Measurements from ENCODE around the gene PCLAF. TPM values are rescaled to one million over a fixed set of nuclear protein-coding genes. Genes with fewer than 3 reads are reported as not detected.
"Not testable (repeated sequence)": the region's sequence is repeated elsewhere in the genome, so short reads cannot be mapped to it uniquely, and the experiment has no call there.

The PCLAF gene, protein sequence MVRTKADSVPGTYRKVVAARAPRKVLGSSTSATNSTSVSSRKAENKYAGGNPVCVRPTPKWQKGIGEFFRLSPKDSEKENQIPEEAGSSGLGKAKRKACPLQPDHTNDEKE
- total RNA-seq (2014; rRNA removed; shearing (Covaris generic)): 116 and 125 TPM in 2 replicates

DNA sequence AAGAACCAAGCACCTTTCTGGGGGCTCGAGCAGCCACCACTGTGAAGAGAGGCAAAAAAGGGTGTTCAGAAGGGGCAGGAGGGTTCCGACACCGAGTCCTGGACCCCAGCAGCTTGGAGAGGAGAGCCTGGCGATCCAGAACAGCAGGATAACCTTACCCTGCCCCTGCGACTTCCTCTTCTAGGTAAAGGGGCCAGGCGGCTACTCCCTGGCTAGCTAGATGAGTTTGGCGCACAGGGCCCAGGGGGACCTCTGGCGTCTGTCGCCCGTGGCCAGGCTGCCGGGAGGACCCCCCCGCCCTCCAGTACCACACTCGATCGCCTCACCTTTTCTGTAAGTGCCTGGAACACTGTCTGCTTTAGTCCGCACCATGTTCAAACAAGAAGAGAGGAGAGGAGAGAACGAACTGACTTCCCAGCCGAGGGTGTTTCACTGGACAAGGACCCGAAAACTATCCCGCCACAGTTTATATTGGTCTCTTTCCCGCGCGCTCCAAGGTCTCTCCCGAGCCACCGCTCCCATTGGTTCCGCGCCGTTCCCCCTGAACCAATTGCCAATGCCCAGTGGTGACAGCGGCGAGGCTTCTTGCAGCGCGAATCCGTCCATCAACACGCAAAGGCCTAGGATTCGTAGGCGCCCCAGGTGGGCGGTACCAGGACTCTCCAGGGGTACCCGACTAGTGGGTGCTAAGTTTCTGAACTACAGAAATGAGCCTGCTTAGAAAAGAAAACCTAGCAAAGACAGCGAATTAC lies at the start of gene PCLAF:
TSS of gene PCLAF (minus strand) at position 442 of the 752 bp plus-strand sequence. CDS start at position 372, 70 bp downstream.
- H3K36me3 ChIP-seq: peaks cover 17% of the 10 kb centered on the region
- H3K9me3 ChIP-seq (replicated peaks): no peaks in the 10 kb centered on the region
- H3K4me3 ChIP-seq: peak within 1 kb of the TSS; percentile 54
- H3K27ac ChIP-seq: peak within 1 kb of the TSS; percentile 67
- peak; percentile 89 to 97 for DNase-seq (ENCODE audit: low read depth in 1 of 2, low spot score in 2 of 2)
- H3K27me3 ChIP-seq (replicated peaks): no peaks in the 10 kb centered on the region
- peaks cover 21% of the 10 kb centered on the region for H3K4me1 ChIP-seq (replicated peaks)

DNA sequence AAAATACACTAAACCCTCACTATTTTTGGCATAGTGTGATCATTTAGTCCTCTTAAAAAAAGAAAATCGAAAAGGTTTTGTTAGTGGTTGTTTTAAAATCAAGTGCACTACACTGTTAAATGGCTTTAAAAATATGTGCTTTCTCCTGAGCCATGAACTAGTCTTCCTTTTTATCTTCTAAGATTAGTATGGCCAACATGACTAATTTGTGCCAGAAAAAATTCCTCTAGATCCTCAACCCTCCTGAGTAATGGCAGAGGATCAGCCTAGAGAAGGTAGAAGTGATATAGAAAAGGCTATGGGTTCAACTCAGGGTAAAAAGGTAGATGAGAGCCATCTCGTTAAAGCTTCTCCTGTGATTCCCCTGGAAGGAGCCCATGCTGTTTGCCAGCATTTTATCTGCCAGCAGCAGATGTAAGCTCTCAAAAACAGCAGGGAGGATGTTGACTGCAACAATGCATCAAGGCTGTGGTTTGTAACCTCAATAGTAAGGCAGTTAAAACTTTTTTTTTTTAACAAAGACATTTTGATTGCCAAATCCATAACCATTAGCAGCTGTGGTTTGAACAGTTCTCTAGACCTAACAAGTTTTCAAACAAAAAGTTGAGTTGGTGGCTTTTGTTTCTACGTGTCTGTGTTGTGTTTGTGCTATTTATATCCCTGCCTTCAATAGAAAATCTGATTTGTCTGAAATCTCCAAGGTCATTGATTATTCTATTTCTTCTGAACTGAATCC lies 48.9 kb upstream of the PCLAF start:
- H3K4me3 ChIP-seq: no peak overlapping the region
- H3K4me1 ChIP-seq (replicated peaks): peaks cover 20% of the 10 kb centered on the region
- H3K36me3 ChIP-seq: peaks cover 43% of the 10 kb centered on the region
- no peaks in the 10 kb centered on the region for H3K9me3 ChIP-seq (replicated peaks)
- DNase-seq (ENCODE audit: low read depth in 1 of 2, low spot score in 2 of 2): peak in 1 of 2 experiments; percentile 60
- no peaks in the 10 kb centered on the region for H3K27me3 ChIP-seq (replicated peaks)
- peak overlapping the region; percentile 40 for H3K27ac ChIP-seq

DNA sequence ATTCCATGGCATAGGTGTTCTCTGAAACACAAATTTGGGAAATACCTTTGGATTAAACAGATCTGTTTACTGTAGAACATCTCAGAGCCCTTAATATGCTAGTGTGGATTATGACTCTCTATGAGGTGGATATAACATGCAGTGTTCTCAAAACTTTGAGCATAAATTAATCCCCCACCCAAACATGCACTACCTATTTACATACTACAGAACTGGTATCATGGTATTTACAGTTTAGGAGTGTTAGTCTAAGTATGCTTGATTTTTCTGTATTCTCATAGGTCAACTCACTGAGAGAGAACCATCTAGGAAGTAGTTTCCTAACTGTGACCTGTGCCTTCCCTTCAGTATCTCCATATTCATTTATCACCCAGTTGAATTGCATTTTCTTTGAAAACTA lies 48.2 kb upstream of the PCLAF start:
- no peaks in the 10 kb centered on the region for H3K27me3 ChIP-seq (replicated peaks)

DNA sequence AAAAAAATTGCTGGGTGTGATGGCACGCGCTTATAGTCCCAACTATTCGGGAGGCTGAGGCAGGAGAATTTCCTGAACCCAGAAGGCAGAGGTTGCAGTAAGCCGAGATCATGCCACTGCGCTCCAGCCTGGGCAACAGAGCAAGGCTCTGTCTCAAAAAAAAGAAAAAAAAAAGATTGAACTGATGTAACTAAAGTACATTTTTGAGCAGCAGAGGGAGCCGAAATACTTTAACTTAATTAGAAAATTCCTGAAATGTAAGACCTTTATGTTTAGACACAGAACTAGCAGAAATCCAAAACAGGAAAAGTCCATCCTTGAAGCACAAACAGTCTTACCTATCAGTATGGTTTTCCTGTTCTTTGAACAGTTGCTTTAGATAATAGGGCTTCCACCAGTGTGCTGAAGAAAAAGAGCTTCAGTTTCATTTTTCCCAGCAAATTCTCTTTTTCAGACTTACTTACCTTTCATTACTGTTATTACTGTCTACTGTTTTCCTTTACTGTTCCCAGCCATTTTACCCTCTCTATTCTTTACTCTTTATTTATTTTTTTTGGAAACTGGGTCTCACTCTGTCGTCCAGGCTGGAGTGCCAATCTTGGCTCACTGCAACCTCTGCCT lies 45.7 kb upstream of the PCLAF start:
- no peak overlapping the region for H3K27ac ChIP-seq
- no peaks in the 10 kb centered on the region for H3K27me3 ChIP-seq (replicated peaks)
- H3K4me1 ChIP-seq (replicated peaks): peaks cover 15% of the 10 kb centered on the region
- H3K9me3 ChIP-seq (replicated peaks): no peaks in the 10 kb centered on the region
- no peak overlapping the region for H3K4me3 ChIP-seq
- H3K36me3 ChIP-seq: peaks cover 60% of the 10 kb centered on the region
- DNase-seq (ENCODE audit: low read depth in 1 of 2, low spot score in 2 of 2): peak in 1 of 2 experiments; percentile 20

More for the DNA sequence above, 48.2 kb upstream of the PCLAF start:
- Histone ChIP-seq H3K36me3 (peaks cover 50% of the 10 kb centered on the region), H3K4me1 (replicated peaks) (peaks cover 20% of the 10 kb centered on the region), H3K27ac (no peak overlapping the region), H3K4me3 (no peak overlapping the region), H3K9me3 (replicated peaks) (no peaks in the 10 kb centered on the region)
- no peak for DNase-seq (ENCODE audit: low read depth in 1 of 2, low spot score in 2 of 2)

DNA sequence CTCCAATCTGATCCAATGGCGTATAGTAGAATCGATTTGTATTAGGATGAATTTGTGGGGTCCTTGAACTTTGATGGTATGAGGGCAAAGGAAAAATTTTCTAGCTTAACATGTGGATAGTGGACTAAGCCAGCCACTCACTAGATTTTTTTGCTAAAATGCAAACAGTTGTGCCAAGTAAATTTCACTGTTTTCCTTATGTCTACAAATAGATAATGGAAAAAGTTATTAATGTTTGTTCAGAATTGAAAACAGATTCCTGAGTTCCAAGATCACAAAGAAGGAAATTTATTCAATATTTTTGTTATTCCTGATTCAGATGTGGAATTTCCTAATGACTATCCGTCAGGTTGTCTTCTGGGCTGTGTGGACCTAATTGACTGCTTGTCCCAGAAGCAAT lies 44.0 kb upstream of the PCLAF start:
- H3K9me3 ChIP-seq (replicated peaks): no peaks in the 10 kb centered on the region
- H3K27ac ChIP-seq: no peak overlapping the region
- no peaks in the 10 kb centered on the region for H3K27me3 ChIP-seq (replicated peaks)
- H3K36me3 ChIP-seq: peaks cover 69% of the 10 kb centered on the region
- peaks cover 9% of the 10 kb centered on the region for H3K4me1 ChIP-seq (replicated peaks)
- H3K4me3 ChIP-seq: no peak overlapping the region
- DNase-seq (ENCODE audit: low read depth in 1 of 2, low spot score in 2 of 2): no peak

DNA sequence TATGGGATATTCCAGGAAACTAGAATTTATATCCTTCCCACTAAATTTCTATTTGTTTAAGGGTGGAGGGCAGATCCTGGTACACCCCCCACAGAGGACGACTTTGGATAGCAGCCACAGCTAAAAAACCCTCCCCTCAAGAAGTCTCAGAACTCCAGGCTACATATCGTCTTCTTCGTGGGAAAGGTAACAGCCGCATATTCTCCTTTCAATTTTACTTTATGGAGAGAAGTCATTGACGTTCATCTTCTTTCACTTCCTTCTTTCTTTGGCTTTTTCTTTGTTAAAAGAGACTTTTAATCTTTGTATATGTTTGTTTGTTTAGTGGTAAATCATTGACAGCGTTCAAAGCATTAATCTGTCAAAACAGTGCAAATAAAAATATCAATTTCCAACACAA lies 42.7 kb upstream of the PCLAF start:
- Histone ChIP-seq H3K27me3 (replicated peaks) (no peaks in the 10 kb centered on the region), H3K27ac (no peak overlapping the region), H3K36me3 (peaks cover 72% of the 10 kb centered on the region), H3K9me3 (replicated peaks) (no peaks in the 10 kb centered on the region), H3K4me1 (replicated peaks) (no peaks in the 10 kb centered on the region), H3K4me3 (no peak overlapping the region)
- DNase-seq (ENCODE audit: low read depth in 1 of 2, low spot score in 2 of 2): no peak

DNA sequence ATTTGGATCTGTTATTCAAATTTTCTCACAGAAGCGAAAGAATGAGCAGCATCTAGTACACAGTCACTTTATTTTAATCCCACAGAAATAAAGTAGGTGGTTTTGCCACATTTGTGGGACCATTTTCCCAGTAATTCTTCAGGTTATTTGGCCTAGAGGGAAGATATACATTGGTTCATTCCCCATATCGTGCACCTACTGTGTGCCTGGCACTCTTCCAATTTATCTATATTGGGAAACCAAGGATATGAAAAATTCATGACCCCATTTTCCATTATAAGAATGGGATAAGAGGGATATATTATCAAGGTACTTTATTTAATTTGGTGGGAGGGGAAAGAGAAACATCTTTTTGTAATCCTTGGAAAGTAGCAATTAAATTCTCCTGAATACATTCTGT lies 41.5 kb upstream of the PCLAF start:
- Histone ChIP-seq H3K27me3 (replicated peaks) (no peaks in the 10 kb centered on the region), H3K9me3 (replicated peaks) (no peaks in the 10 kb centered on the region), H3K27ac (no peak overlapping the region), H3K4me3 (no peak overlapping the region), H3K4me1 (replicated peaks) (no peaks in the 10 kb centered on the region), H3K36me3 (peaks cover 78% of the 10 kb centered on the region)
- DNase-seq (ENCODE audit: low read depth in 1 of 2, low spot score in 2 of 2): no peak

DNA sequence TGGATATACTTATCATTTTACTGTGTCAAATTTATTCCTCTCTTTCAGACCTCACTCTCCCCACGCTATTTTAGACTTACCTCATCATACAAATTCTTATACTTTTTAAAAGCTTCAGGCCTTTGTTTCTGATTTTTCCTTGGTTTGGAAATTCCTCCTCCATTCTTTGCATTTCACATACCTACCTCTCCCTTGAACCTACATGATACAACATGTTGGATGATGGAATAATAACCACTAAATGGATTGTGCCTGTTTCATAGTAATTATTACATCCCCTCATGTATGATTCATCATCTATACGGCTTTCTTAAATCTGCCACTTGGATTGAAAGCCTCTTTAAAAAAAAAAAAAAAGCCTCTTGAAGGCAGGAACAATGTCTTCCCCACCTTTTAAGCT lies 31.0 kb upstream of the PCLAF start:
- Histone ChIP-seq H3K4me3 (no peak overlapping the region), H3K9me3 (replicated peaks) (no peaks in the 10 kb centered on the region), H3K36me3 (peaks cover 75% of the 10 kb centered on the region), H3K4me1 (replicated peaks) (no peaks in the 10 kb centered on the region), H3K27ac (no peak overlapping the region), H3K27me3 (replicated peaks) (no peaks in the 10 kb centered on the region)
- DNase-seq (ENCODE audit: low read depth in 1 of 2, low spot score in 2 of 2): no peak

DNA sequence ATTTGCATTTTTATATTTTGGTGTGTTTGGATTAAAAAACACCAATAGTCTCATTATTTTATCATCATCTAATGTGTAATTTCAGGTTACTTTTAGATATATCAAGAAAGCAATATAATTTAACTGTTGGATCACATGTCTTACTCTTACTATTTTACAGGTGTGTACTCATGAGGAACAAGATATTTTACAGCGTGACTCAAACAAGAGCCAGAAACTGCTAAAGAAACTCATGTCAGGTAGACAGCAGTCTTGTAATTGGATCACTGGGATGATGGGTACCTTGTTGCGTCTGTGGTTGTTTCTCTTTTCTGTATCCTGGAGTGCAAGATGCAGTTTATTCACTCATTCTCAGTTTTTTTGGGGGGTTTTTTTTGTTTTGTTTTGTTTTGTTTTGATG lies 19.3 kb upstream of the PCLAF start:
- no peaks in the 10 kb centered on the region for H3K4me1 ChIP-seq (replicated peaks)
- H3K27me3 ChIP-seq (replicated peaks): no peaks in the 10 kb centered on the region
- no peak overlapping the region for H3K27ac ChIP-seq
- H3K36me3 ChIP-seq: peaks cover 79% of the 10 kb centered on the region
- no peak for DNase-seq (ENCODE audit: low read depth in 1 of 2, low spot score in 2 of 2)
- H3K9me3 ChIP-seq (replicated peaks): no peaks in the 10 kb centered on the region
- no peak overlapping the region for H3K4me3 ChIP-seq

DNA sequence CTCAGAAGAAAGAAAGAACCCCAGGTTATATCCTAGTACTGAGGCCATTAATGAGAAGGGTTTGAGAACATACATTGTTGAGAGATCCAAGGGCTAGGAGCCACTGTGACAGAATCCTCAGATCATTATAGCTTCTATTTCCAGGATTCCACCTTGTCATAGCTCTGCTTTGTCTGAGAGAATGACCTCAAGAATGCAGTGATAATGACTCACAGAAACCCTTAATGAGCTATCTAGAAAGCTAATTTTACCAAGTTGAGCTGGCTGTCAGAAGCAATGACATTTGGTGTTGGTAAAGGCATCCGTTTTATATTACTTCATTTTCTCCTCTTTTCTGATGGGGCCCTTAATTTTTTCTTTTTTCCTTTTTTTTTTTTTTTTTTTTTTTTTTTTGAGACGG lies 17.3 kb upstream of the PCLAF start:
- DNase-seq (ENCODE audit: low read depth in 1 of 2, low spot score in 2 of 2): no peak
- H3K36me3 ChIP-seq: peaks cover 78% of the 10 kb centered on the region
- no peaks in the 10 kb centered on the region for H3K4me1 ChIP-seq (replicated peaks)
- no peak overlapping the region for H3K27ac ChIP-seq
- no peaks in the 10 kb centered on the region for H3K27me3 ChIP-seq (replicated peaks)
- no peak overlapping the region for H3K4me3 ChIP-seq
- H3K9me3 ChIP-seq (replicated peaks): no peaks in the 10 kb centered on the region

DNA sequence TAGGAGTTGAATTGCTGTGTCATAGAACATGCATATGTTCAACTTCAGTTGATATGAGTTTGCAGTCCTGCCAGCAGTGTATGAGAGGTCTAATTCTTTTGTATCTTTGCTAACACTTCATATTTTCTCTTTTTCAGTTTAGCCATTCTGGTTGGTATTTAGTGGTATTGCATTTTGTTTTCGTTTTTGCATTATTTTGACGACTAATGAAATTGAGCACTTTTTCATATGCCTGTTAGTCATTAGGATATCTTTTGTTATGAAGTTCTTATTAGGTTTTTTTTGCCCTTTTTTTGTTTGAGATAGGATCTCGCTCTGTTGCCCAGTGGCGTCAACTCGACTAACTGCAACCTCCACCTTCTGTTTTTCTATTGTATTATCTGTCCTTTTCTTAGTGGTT lies 15.5 kb upstream of the PCLAF start:
- no peak for DNase-seq (ENCODE audit: low read depth in 1 of 2, low spot score in 2 of 2)
- Histone ChIP-seq H3K4me1 (replicated peaks) (no peaks in the 10 kb centered on the region), H3K27ac (no peak overlapping the region), H3K27me3 (replicated peaks) (no peaks in the 10 kb centered on the region), H3K36me3 (peaks cover 68% of the 10 kb centered on the region), H3K9me3 (replicated peaks) (no peaks in the 10 kb centered on the region), H3K4me3 (no peak overlapping the region)

DNA sequence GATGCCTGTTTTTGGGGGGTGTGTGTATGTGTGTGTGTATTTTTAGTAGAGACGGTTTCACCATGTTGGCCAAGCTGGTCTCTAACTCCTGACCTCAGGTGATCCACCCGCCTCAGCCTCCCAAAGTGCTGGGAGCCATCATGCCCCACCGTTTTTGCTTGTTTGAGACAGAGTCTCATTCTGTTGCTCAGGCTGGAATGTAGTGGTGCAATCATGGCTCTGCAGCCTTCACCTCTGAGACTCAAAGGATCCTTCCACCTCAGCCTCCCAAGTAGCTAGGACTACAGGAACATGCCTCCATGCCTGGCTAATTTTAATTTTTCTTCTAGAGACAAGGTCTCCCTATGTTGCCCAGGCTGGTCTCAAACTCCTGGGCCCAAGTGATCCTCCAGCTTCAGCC lies 11.2 kb upstream of the PCLAF start:
- H3K9me3 ChIP-seq (replicated peaks); DNase-seq (ENCODE audit: low read depth in 1 of 2, low spot score in 2 of 2); H3K27me3 ChIP-seq (replicated peaks); H3K4me1 ChIP-seq (replicated peaks); H3K27ac ChIP-seq; H3K4me3 ChIP-seq: not testable (repeated sequence)
- peaks cover 36% of the 10 kb centered on the region for H3K36me3 ChIP-seq

DNA sequence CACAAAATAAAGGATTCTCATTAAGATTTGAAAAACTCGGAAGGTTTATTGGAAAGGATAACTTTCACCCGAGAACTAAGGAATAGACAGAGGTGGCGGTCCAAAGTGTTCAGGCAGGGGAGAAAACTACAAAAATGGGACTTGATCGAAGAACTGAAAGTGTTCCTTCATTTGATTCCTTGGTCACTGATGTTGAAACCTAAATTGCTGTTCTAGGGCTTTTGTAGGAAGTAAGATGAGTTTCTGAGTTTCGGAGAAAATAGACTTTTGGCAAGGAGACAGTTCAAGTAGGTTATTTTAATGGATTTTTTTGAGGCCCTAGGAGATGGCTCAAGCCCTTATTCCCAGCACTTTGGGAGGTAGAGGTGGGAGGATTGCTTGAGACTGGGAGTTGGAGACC lies 7.8 kb upstream of the PCLAF start:
- Histone ChIP-seq H3K36me3 (peaks cover 10% of the 10 kb centered on the region; the same call in 1 of the 2 replicates), H3K4me1 (replicated peaks) (peaks cover 11% of the 10 kb centered on the region), H3K27me3 (replicated peaks) (no peaks in the 10 kb centered on the region), H3K27ac (no peak overlapping the region), H3K4me3 (no peak overlapping the region), H3K9me3 (replicated peaks) (peaks cover 3% of the 10 kb centered on the region; the same call in 1 of the 2 replicates)
- DNase-seq (ENCODE audit: low read depth in 1 of 2, low spot score in 2 of 2): no peak

All from SJSA1 (cell line).